Hematopoietic multipotent progenitor cell treated with erythropoietin and hydrocortisone succinate and interleukin-3 and kit ligand, for 15 days (in vitro differentiated cells): ENCODE results near the gene SLC30A5.

Experiments
- DNase-seq: peaks from one replicate; pipeline ENCODE4 v3.0.0-alpha.2; 2015; ENCODE audit warnings: low spot score

The SLC30A5 gene

GRCh38 chr5:69167929-69168328 lies 74.1 kb downstream of the SLC30A5 start:
- DNase-seq = no peak

- no peak for DNase-seq
Observed at GRCh38 chr5:69170495-69170894, 76.7 kb downstream of the SLC30A5 start.

- DNase-seq = no peak
Observed at GRCh38 chr5:69170969-69171368, 77.2 kb downstream of the SLC30A5 start.
